Effector memory CD8-positive, alpha-beta T cell (primary cell): ENCODE results near the gene PIP4K2C.

Experiments used
- ATAC-seq: fragments of 150-1000 bp; cut with Tn5 transposase; replicated peaks from 2 replicates; pipeline ENCODE4 v1.10.0; 2021; ENCODE audit warnings: mild to moderate bottlenecking, moderate library complexity
- DNase-seq, 3 experiments: peaks; one replicate each; pipeline ENCODE4 v3.0.0; 2021
- H3K27ac Mint-ChIP-seq, 2 donors: one replicate each; pipeline ENCODE4 v1.8.0; 2022; ENCODE audit warnings: mild to moderate bottlenecking in 2 of 2, mixed read lengths in 2 of 2, moderate library complexity in 2 of 2
- H3K27me3 Mint-ChIP-seq, 2 donors: one replicate each; pipeline ENCODE4 v1.8.0; 2022; ENCODE audit warnings: mixed read lengths in 2 of 2
- H3K36me3 Mint-ChIP-seq: one replicate; pipeline ENCODE4 v1.8.0; 2022; ENCODE audit warnings: mild to moderate bottlenecking, moderate library complexity, mixed read lengths; ENCODE audit not compliant: insufficient read depth
- H3K4me1 Mint-ChIP-seq, 2 donors: one replicate each; pipeline ENCODE4 v1.8.0; 2022; ENCODE audit warnings: low read depth in 2 of 2, mixed read lengths in 2 of 2
- H3K4me3 Mint-ChIP-seq, 2 donors: one replicate each; pipeline ENCODE4 v1.8.0; 2022; ENCODE audit warnings: mild to moderate bottlenecking in 2 of 2, mixed read lengths in 2 of 2, moderate library complexity in 2 of 2
- H3K9me3 Mint-ChIP-seq, 2 donors: one replicate each; pipeline ENCODE4 v1.8.0; 2022; ENCODE audit warnings: mixed read lengths in 2 of 2
- total RNA-seq, 9 experiments: gene quantifications; one replicate each; lab custom pipeline; 2026; lab: John Stamatoyannopoulos, UW

PIP4K2C gene
- 32.2 to 49.7 (median 37.9) reads per million in 9 experiments for total RNA-seq

DNA sequence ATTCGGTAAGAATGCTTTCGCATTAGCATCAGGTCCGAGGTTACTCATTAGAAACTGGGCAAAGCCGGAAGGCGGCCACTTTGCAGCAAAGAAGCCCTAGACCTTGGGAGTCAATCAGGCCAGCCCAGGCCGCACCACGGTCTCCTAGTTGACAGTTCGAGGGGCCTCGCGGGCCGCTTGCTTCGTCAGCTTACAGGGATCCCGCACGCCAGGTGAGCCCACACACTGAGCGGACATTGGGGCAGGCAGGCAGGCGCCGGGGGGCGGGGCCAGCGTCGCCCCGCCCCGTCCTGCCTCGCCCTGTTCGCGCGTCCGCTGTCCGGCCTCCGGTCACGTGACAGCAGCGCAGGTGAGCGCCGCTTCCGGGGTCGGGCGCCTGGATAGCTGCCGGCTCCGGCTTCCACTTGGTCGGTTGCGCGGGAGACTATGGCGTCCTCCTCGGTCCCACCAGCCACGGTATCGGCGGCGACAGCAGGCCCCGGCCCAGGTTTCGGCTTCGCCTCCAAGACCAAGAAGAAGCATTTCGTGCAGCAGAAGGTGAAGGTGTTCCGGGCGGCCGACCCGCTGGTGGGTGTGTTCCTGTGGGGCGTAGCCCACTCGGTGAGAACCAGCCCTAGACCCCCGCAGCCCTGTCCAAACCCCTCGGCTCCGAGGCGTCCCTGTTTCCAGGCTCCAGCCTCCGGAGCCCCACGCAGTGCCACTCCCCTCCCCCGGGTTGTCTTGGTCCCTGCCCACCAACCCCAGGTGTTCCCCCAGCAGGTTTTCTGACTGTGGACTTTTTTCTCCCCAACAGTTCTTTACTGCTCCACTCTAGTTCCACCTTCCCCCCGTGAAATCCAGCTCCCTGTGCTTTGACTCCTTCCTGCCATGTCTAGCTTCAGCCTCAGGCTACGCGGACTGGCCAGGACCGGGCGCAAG lies at the start of gene PIP4K2C:
Gene PIP4K2C, plus strand, starts transcription at position 329 of the 918 bp plus-strand sequence. Its CDS starts 98 bp downstream, at position 427.
- peak; percentile 85 for ATAC-seq
- Mint-ChIP-seq H3K4me1 (peaks cover 19 to 28% of the 10 kb centered on the region in 2 donors), H3K4me3 (peak within 1 kb of the TSS; percentile 80 to 88), H3K27ac (peak within 1 kb of the TSS; percentile 81 to 85), H3K36me3 (peaks cover 16% of the 10 kb centered on the region), H3K27me3 (no peaks in the 10 kb centered on the region), H3K9me3 (no peaks in the 10 kb centered on the region)
- peak; percentile 48 to 63 (median 59) for DNase-seq

DNA sequence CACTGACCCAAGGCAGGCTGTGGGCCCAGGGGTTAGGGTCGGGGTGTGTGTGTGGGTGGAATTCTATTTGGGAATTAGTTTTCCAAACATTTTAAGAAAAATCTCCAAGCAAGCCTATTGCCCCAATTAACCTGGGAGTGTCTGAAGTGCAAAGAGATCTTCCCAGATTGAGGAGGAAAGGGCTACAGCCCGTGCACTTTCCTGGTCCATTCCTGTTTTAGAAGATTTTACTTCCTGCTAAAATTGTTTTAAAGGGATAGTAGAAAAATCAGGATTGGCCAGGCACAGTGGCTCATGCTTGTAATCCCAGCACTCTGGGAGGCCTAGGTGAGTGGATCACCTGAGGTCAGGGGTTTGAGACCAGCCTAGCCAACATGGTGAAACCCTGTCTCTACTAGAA lies 49.3 kb upstream of the PIP4K2C start:
- DNase-seq (no peak), ATAC-seq (no peak)
- no peaks in the 10 kb centered on the region for H3K27me3 Mint-ChIP-seq
- peaks cover 25 to 34% of the 10 kb centered on the region in 2 donors for H3K4me1 Mint-ChIP-seq
- H3K9me3 Mint-ChIP-seq = no peaks in the 10 kb centered on the region
- H3K36me3 Mint-ChIP-seq = peaks cover 42% of the 10 kb centered on the region
- H3K27ac Mint-ChIP-seq = no peak overlapping the region
- no peak overlapping the region for H3K4me3 Mint-ChIP-seq

DNA sequence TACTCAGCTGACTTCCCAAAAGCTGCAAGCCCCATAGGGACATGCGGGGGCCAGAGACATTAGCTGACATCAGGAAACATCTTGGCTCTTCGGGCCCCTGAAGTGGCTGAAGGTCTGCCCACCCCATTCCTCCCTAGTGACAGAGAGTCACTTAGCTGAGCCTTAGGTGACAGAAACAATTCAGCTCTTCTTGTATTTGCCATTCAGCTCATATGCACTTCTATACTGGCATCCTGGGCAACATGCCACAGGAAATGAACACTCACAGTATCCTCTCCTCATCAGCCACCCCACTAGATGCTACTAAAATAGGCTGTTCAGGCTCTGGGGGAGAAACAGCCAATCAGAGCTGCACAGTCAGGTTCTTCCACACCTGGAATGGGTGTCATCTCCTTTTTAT lies 47.4 kb upstream of the PIP4K2C start:
- Mint-ChIP-seq H3K27ac (no peak overlapping the region), H3K4me1 (peaks cover 29 to 44% of the 10 kb centered on the region in 2 donors), H3K27me3 (peaks cover 0 to under 1% of the 10 kb centered on the region in 2 donors), H3K9me3 (no peaks in the 10 kb centered on the region), H3K4me3 (no peak overlapping the region), H3K36me3 (peaks cover 46% of the 10 kb centered on the region)
- DNase-seq (no peak), ATAC-seq (no peak)

DNA sequence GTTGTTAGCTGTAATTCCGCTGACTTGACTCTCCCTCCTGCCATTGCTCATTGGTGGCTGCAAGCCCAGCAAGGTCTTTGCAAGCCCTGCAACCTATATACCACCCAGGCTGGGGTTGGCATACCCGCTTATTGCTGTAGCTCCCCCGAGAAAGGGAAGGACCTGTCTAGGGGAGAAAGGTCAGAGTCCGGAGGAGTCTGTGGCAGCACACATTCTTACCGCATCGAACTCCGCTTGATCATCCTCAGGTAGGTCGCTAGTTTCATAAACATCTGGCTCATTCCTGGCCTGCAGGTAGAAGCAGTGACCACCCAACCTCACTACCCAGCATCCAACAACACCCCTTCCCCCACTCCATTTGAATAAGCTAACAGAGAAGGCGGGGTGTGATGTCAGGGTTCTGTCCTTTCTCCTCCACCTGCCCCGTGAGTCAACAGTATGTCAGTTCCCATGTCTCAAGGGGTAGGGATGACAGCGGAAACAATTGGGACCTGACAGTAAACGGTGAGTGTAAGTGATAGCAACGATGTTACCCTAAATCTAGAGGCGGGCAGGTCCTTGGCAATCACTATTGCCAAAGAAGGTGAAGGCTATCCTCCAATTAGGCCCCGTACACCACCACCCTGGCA lies 45.1 kb upstream of the PIP4K2C start:
- Mint-ChIP-seq H3K27me3 (peaks cover 0 to 7% of the 10 kb centered on the region in 2 donors), H3K4me1 (peaks cover 38 to 59% of the 10 kb centered on the region in 2 donors), H3K27ac (peak overlapping the region; percentile 96 to 98), H3K4me3 (peak overlapping the region; percentile 97 to 99), H3K36me3 (peaks cover 30% of the 10 kb centered on the region), H3K9me3 (no peaks in the 10 kb centered on the region)
- DNase-seq = no peak
- ATAC-seq = no peak

DNA sequence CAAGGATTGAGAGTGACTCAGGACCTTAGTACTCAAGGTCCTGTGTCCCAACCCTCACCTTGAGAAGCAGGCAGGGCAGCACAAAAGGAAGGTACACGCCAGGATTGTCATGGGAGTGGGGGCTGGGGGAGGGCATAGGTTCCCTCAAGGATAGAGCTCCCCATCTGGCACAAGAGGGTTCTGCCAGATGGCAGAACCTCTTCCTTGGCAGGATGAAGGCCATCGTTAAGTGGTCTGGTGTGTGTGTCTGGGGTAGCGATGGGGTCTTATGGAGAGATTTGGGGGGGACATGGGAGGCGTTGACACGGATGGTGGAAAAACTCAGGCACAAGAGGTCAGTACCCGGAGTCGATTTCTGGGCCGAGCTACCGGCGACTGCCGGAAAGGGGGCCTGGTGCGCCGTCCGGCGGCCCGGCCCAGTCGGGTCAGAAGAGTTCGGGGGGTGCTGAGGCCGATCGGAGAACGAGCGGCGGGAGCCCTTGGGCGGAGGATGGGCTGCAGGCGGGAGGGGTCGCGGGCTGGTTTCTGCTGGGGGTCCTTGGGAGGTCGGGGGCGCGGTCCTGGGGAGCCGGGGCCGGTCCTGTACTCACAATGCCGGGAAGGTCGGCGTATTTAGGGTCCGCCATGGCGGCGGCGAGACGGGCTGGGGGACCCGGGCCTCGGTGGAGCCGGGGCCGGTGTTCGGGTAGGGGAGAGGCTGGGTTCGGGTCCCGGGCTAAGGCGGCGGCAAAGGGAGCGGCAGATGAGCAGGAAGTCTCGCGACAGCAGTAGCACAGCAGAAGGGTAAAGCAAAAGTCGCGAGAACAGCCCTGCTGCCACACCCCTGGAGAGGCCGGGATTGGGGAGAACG lies 44.3 kb upstream of the PIP4K2C start, which contains the start of gene DCTN2:
Gene DCTN2, minus strand, starts transcription at position 755 of the 850 bp plus-strand sequence. Its CDS starts 129 bp downstream, at position 626.
- peaks cover 38 to 55% of the 10 kb centered on the region in 2 donors for H3K4me1 Mint-ChIP-seq

DNA sequence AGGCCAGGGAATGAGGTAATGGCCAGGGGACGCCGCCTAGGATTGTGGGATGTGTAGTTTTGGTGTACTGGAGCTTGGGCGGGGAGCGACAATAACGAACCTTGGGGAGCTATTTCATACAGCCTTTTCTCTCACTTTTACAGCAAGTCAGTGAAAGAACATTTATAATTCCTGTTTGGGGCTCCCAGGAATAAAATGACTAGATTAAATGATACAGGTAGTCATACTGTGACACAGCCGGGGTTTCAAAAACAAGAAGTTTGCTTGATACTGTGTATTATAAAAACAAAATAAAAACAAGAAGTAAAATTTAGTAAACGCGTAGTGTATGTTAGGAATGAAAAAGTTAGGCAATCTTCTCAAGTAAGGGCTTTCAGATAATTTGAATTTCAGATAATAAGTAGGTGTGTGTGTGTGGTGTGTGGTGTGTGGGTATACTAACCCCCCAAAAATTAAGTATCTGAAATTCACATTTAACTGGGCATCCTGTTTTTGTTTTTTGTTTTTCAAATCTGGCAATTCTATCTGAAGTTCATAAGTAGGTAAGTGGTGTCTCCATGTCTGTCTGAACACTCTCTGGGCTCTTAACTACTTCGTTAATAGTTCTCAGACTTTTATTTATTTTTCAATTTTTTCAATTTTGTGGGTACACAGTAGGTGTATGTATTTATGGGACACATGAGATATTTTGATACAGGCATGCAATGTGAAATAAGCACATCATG lies 43.5 kb upstream of the PIP4K2C start:
- Mint-ChIP-seq H3K27ac (peak overlapping the region; percentile 96 to 98), H3K4me3 (peak overlapping the region; percentile 97 to 99), H3K9me3 (no peaks in the 10 kb centered on the region), H3K27me3 (peaks cover 0 to 7% of the 10 kb centered on the region in 2 donors), H3K4me1 (peaks cover 38 to 55% of the 10 kb centered on the region in 2 donors), H3K36me3 (peaks cover 18% of the 10 kb centered on the region)
- DNase-seq (no peak), ATAC-seq (no peak)

More for the DNA sequence above, 44.3 kb upstream of the PIP4K2C start, which contains the start of gene DCTN2:
- Mint-ChIP-seq H3K27me3 (peaks cover 0 to 7% of the 10 kb centered on the region in 2 donors), H3K9me3 (no peaks in the 10 kb centered on the region), H3K27ac (peak within 1 kb of the TSS; percentile 96 to 98), H3K36me3 (peaks cover 26% of the 10 kb centered on the region), H3K4me3 (peak within 1 kb of the TSS; percentile 97 to 99)
- peak; percentile 84 to 90 (median 85) for DNase-seq
- peak; percentile 95 for ATAC-seq

DNA sequence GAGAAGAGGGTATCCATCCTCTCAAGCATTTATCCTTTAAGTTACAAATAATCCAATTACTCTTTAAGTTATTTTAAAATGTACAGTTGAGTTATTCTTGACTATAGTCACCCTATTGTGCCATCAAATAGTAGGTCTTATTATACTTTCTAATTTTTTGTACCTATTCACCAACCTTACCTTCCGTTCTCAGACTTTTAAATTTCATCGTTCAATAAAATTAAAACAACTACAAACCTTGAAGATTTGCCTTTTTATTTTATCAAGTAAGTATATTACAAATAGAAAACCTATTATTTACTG lies 43.0 kb upstream of the PIP4K2C start:
- DNase-seq = no peak
- no peaks in the 10 kb centered on the region for H3K9me3 Mint-ChIP-seq
- H3K36me3 Mint-ChIP-seq = peaks cover 13% of the 10 kb centered on the region
- peaks cover 38 to 55% of the 10 kb centered on the region in 2 donors for H3K4me1 Mint-ChIP-seq
- peak overlapping the region in 1 of 2 donors; percentile 97 for H3K4me3 Mint-ChIP-seq
- no peak for ATAC-seq
- no peak overlapping the region for H3K27ac Mint-ChIP-seq
- H3K27me3 Mint-ChIP-seq = peaks cover 0 to 7% of the 10 kb centered on the region in 2 donors

- ATAC-seq (no peak), DNase-seq (no peak)
- H3K27ac Mint-ChIP-seq = no peak overlapping the region
- peaks cover 13% of the 10 kb centered on the region for H3K36me3 Mint-ChIP-seq
- H3K4me1 Mint-ChIP-seq = peaks cover 38 to 52% of the 10 kb centered on the region in 2 donors
- H3K4me3 Mint-ChIP-seq = peak overlapping the region; percentile 66 to 81
- no peaks in the 10 kb centered on the region for H3K9me3 Mint-ChIP-seq
- peaks cover 2 to 7% of the 10 kb centered on the region in 2 donors for H3K27me3 Mint-ChIP-seq
Measured at GRCh38 chr12:57548488-57548887, 42.5 kb upstream of the PIP4K2C start.

DNA sequence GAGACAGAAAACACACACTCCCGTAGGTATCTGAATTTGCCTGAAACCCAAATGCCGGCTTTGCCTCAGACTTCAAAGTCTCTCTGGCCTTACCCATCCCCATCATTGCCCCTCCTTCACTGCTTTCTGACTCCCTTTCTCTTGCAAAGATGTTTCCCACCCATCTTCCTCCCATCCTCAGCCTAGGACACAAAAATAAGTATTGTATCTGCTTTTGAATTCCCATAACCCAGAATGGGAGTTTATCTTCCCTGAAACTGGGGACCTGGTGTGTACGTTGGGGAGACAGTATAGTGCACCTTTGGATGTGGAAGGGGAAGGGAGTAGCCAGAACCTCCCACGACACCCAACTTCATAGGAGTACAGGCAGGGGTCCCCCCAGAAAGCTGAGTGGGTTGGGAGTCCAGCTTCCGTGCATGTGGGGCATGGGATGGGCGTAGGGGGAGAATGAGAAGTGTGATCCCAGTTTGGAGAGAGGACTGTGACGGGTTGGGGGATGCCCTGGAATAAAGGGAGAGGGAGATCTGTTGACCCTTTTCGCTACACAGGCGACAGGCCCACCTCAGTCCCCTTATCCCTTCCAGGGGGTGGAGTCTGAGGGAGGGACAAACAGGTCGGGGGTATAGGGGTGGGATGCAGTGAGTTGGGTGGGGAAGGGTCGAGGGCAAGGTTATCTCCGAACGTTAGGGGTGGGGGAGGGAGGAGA lies 41.6 kb upstream of the PIP4K2C start:
- Mint-ChIP-seq H3K4me1 (peaks cover 36 to 48% of the 10 kb centered on the region in 2 donors), H3K27ac (peak overlapping the region in 1 of 2 donors; percentile 9), H3K27me3 (peaks cover 8 to 13% of the 10 kb centered on the region in 2 donors), H3K36me3 (peaks cover 13% of the 10 kb centered on the region), H3K9me3 (no peaks in the 10 kb centered on the region), H3K4me3 (peak overlapping the region; percentile 66 to 81)
- ATAC-seq (no peak), DNase-seq (no peak)

DNA sequence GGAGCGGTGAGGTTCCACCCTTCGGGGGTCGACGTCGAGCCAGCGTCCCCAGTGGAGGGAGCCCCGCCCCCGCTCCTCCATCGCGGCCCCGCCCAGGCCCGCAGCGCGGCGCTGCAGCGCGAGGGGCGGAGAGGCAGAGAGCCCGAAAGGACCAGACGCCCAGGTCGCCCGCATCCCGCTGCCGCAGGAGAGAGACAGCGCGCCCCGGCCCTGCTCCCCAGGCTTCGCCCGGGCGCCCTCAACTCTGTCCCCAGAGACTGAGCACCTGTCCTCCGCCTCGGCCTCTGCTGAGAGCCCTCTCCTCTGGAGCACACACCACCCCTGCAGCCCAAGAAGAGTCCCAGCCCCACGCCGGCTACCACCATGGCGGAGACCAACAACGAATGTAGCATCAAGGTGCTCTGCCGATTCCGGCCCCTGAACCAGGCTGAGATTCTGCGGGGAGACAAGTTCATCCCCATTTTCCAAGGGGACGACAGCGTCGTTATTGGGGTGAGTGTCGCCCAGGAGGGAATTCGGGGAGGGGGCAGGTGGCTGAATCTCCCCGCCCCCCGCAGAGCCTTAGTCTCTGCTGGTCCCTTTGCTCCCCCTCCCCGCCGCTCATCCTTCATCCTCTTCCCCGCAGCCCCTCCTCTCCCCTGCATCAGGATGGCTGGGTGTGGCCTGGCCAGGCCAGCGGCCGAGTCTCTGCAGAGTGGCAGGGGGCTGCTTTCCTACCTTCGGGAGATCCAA lies 40.9 kb upstream of the PIP4K2C start, which contains the start of gene KIF5A:
Gene KIF5A, plus strand, starts transcription at position 136 of the 732 bp plus-strand sequence. Its CDS starts 228 bp downstream, at position 364.
- Mint-ChIP-seq H3K27me3 (peaks cover 8 to 15% of the 10 kb centered on the region in 2 donors), H3K36me3 (peaks cover 13% of the 10 kb centered on the region), H3K9me3 (no peaks in the 10 kb centered on the region), H3K4me1 (peaks cover 33 to 42% of the 10 kb centered on the region in 2 donors), H3K4me3 (peak within 1 kb of the TSS; percentile 66 to 81), H3K27ac (peak within 1 kb of the TSS; percentile 0 to 9)
- peak; percentile 53 for ATAC-seq
- peak; percentile 33 to 49 (median 48) for DNase-seq
